ENCODE data around the gene KRT24.
"Not testable (repeated sequence)": the region's sequence is repeated elsewhere in the genome, so short reads cannot be mapped to it uniquely, and the experiment has no call there.

Gene KRT24

DNA sequence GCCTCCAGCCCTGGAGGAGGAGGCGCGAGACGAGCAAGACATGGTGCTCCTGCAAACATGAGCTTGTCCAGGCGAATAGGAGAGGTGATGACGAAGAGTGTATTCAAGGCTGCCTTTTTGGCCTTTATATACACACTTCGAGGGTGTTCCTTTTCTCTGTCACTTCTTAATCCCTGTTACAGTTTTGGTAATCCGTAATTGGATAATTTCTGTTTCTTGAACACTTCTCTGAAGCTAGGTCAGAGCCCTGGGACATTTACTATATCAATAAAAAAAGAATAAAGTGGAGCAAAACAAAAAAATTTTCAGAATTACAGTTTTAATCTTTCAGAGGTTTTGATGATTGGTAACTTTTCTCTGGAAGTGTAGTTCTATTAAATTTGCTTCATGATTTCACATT, at the start of gene KRT24:
Gene KRT24 (minus strand): TSS at position 101 of the 400 bp plus-strand sequence. CDS start 59 bp downstream, at position 42.
- no peak within 1 kb of the TSS for H3K4me3 ChIP-seq (ENCODE audit: low read depth, low read length)
- no peak for TF ChIP-seq CTCF (IDR thresholded peaks at IDR 0.05; ENCODE audit: borderline replicate concordance, insufficient read depth, low read depth, low read length)

GRCh38 chr17:40751065-40751464, 47.5 kb upstream of the KRT24 start:
- H3K4me3 ChIP-seq (ENCODE audit: low read depth, low read length), result no peak overlapping the region
- no peak for TF ChIP-seq CTCF (IDR thresholded peaks at IDR 0.05; ENCODE audit: borderline replicate concordance, insufficient read depth, low read depth, low read length)

DNA sequence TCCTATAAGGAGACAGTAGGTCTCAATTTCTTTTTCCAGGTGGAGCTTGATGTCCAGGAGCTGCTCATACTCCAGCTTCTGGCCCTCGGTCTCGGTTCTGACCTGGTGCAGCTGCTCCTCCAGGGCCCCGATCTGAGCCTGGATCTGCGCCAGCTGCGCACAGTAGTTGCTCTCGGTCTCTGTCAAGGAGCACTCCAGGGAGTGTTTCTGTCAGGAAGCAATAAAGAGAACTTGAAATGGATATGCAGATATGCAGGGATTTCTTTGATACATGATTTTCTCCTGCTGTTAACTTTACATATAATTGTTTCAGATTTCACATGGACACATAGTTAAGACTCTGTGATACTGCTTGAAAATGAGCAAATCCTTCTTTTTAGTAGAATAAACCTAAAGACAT, 46.8 kb upstream of the KRT24 start:
- TF ChIP-seq CTCF (IDR thresholded peaks at IDR 0.05; ENCODE audit: borderline replicate concordance, insufficient read depth, low read depth, low read length), result no peak
- H3K4me3 ChIP-seq (ENCODE audit: low read depth, low read length), result no peak overlapping the region

DNA sequence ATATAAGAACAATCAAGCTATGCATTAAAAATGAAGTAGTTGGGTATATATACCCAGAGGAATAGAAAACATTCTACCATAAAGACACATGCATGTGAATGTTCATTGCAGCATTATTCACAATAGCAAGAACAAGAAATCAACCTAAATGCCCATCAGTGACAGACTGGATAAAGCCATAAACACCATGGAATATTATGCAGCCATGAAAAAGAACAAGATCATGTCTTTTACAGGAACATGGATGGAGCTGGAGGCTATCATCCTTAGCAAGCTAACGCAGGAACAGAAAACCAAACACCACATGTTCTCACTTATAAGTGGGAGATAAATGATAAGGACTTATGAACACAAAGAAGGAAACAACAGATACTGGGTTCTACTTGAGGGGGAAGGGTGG, 45.1 kb upstream of the KRT24 start:
- H3K4me3 ChIP-seq (ENCODE audit: low read depth, low read length), result not testable (repeated sequence)

- no peak overlapping the region for H3K4me3 ChIP-seq (ENCODE audit: low read depth, low read length)
- no peak for TF ChIP-seq CTCF (IDR thresholded peaks at IDR 0.05; ENCODE audit: borderline replicate concordance, insufficient read depth, low read depth, low read length)
Observed at GRCh38 chr17:40738553-40738952, 35.0 kb upstream of the KRT24 start.

DNA sequence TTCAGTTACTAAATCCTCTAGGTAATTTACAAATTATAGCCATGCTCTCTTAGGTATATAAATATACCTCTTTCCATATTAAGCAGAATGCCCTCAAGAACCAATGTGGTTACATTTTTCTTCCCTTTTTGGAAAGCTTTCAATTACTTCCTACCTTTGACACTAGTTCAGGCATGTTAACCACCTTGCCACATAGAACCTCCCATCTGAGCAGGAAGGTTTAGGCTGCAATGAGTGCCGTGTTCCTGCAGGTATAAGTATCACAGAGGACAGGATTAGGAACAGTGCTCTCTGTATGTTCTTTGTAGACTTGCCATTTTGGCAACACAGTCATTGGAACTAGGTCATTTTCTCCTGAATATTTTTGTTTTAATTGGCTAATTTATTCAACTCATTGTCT, 31.5 kb upstream of the KRT24 start:
- TF ChIP-seq CTCF (IDR thresholded peaks at IDR 0.05; ENCODE audit: borderline replicate concordance, insufficient read depth, low read depth, low read length), result no peak

DNA sequence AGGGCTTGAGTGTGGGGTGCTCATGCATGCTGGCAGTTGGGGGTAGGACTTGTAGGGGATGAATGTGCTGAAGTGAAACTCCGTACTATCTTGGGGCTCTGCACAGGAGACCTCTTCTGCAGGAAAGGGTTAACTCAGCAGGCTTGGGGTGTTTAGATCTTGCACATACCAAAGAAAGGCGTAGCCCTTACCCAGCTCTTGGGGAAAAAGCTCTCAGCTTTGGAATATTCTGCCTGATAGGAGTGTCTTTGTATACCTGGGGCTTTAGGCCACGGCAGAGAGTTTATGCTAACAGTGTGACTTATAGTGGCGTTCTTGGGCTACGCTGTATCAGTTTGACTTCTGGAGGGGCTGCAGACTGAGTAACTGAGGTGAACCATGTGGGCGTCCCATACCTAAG, 30.5 kb upstream of the KRT24 start:
- H3K4me3 ChIP-seq (ENCODE audit: low read depth, low read length), result no peak overlapping the region
- no peak for TF ChIP-seq CTCF (IDR thresholded peaks at IDR 0.05; ENCODE audit: borderline replicate concordance, insufficient read depth, low read depth, low read length)

More for the DNA sequence above, 31.5 kb upstream of the KRT24 start:
- no peak overlapping the region for H3K4me3 ChIP-seq (ENCODE audit: low read depth, low read length)

DNA sequence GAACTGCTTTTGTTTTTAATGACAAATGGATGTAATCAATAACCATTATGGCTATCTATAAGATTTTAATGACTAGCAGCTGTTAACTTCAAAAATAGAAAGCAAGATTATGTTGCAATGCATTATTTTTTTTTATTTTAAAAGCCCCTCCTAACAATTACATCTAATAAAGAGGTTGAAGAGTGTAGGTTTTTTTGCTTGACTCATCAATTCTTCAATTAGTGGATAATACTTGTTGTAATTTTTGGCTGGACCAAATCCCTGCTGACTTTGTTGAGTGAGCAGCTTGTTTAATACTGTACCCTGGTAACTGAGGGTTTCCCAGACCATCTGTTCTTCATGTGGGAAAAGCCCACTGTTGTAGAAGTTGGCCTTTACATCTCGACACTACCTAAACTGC, 27.4 kb upstream of the KRT24 start:
- no peak for TF ChIP-seq CTCF (IDR thresholded peaks at IDR 0.05; ENCODE audit: borderline replicate concordance, insufficient read depth, low read depth, low read length)
- H3K4me3 ChIP-seq (ENCODE audit: low read depth, low read length), result no peak overlapping the region

Measured in GM12875 (cell line).